Measurements from ENCODE around the gene GPR157. TPM values are rescaled to one million over a fixed set of nuclear protein-coding genes. Genes with fewer than 3 reads are reported as not detected.
A peak's percentile ranks its signal among the peaks of the same experiment; 100 is the strongest.

GPR157 gene
- total RNA-seq, 1 donor from 2014 or later, result 1.6 TPM

DNA sequence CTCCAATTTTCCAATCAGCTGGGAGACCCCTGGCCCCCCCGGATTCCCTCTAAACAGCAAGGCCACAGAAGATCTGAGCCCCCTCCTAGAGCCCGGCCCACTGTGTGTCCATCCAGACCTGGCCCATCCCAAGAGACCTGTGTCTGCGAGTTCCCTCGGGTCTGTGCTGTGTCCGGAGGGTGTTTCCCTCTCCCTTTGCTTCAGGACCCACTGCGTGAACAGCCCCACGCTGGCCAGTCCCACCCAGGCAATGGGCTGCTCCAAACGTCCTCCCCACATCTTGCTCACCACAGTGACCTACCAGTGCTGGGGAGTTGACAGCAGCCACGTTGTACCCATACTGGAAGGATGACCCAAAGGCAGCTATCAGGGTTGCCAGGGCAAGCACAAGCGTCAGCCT, 71.1 kb downstream of the GPR157 start:
- H3F3A ChIP-seq (ENCODE audit: low read depth), result peaks cover 9% of the 10 kb centered on the region
- H2AFZ ChIP-seq (replicated peaks), result no peak overlapping the region
- H3K9me3 ChIP-seq (ENCODE audit: low read depth), result no peaks in the 10 kb centered on the region
- H3K4me2 ChIP-seq, result no peak overlapping the region
- DNase-seq (ENCODE audit: low spot score), result no peak
- H3K9ac ChIP-seq, result no peak overlapping the region
- H3K27me3 ChIP-seq, result no peaks in the 10 kb centered on the region
- H3K36me3 ChIP-seq, result no peaks in the 10 kb centered on the region
- no peaks in the 10 kb centered on the region for H4K20me1 ChIP-seq (ENCODE audit: low read depth)
- Mint-ChIP-seq H3K27me3 (ENCODE audit: insufficient read depth, low read depth) (peaks cover 8% of the 10 kb centered on the region), H3K4me1 (peaks cover 14% of the 10 kb centered on the region), H3K36me3 (no peaks in the 10 kb centered on the region), H3K9me3 (no peaks in the 10 kb centered on the region), H3K27ac (peak overlapping the region; percentile 60), H3K4me3 (no peak overlapping the region)
- no peak overlapping the region for H3K27ac ChIP-seq
- TF ChIP-seq EZH2 (IDR thresholded peaks at IDR 0.05) (no peak), EZH2phosphoT487 (IDR thresholded peaks at IDR 0.05) (no peak)
- TF ChIP-seq, protein P1, sequence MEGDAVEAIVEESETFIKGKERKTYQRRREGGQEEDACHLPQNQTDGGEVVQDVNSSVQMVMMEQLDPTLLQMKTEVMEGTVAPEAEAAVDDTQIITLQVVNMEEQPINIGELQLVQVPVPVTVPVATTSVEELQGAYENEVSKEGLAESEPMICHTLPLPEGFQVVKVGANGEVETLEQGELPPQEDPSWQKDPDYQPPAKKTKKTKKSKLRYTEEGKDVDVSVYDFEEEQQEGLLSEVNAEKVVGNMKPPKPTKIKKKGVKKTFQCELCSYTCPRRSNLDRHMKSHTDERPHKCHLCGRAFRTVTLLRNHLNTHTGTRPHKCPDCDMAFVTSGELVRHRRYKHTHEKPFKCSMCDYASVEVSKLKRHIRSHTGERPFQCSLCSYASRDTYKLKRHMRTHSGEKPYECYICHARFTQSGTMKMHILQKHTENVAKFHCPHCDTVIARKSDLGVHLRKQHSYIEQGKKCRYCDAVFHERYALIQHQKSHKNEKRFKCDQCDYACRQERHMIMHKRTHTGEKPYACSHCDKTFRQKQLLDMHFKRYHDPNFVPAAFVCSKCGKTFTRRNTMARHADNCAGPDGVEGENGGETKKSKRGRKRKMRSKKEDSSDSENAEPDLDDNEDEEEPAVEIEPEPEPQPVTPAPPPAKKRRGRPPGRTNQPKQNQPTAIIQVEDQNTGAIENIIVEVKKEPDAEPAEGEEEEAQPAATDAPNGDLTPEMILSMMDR (IDR thresholded peaks at IDR 0.05), result no peak
- no peak overlapping the region for H3K4me3 ChIP-seq
- no peaks in the 10 kb centered on the region for H3K79me2 ChIP-seq (ENCODE audit: low read depth)
- no peaks in the 10 kb centered on the region for H3K4me1 ChIP-seq

DNA sequence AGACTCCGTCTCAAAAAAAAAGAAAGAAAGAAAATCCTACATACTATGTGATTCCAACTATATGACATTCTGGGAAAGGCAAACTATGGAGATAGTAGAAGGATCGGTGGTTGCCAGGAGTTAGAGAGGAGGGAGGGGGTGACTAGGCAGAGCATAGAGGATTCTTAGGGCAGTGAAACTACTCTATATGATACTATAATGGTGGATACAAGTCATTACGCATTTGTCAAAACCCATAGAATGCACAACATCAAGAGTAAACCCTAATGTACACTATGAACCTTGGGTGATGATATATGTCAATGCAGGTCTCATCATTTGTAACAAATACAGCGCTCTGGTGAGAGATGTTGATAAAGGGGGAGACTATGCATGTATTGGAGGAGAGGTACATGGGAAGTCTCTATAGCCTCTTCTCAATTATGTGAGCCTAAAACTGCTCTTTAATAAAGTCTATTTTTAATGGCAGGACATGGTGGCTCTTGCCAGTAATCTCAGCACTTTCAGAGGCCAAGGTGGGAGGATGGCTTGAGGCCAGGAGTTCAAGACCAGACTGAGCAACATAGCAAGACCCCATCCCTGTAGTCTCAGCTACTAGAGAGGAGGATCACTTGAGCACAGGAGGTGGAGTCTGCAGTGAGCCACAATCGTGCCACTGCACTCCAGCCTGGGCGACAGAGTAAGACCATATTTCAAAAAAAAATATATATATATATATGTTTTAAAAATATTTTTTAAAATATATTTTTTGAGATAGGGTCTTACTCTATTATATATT, 76.4 kb downstream of the GPR157 start:
- peaks cover 15% of the 10 kb centered on the region for H3F3A ChIP-seq (ENCODE audit: low read depth)
- H3K27ac Mint-ChIP-seq, result no peak overlapping the region

DNA sequence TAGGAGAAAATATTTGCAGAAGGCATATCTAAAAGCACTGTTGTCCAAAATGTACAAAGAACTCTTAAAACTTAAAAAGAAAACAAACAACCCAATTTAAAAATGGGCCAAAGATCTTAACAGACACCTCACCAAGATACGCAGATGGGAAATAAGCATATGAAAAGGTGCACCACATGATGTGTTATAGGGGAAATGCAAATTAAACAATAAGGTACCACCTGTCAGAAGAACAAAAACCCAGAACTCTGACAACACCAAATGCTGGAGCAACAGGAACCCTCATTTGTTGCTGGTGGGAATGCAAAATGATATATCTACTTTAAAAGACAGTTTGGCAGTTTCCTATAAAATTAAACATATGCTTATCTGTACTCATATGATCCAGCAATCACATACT, 77.5 kb downstream of the GPR157 start:
- Histone ChIP-seq H3K4me3 (no peak overlapping the region), H3F3A (ENCODE audit: low read depth) (peaks cover 15% of the 10 kb centered on the region), H2AFZ (replicated peaks) (peak overlapping the region; percentile 50), H3K4me2 (peak overlapping the region; percentile 22), H3K4me1 (peaks cover 9% of the 10 kb centered on the region), H3K36me3 (no peaks in the 10 kb centered on the region), H3K9ac (no peak overlapping the region), H3K27ac (no peak overlapping the region), H3K9me3 (ENCODE audit: low read depth) (no peaks in the 10 kb centered on the region), H3K27me3 (no peaks in the 10 kb centered on the region), H3K79me2 (ENCODE audit: low read depth) (no peaks in the 10 kb centered on the region), H4K20me1 (ENCODE audit: low read depth) (no peaks in the 10 kb centered on the region)
- Mint-ChIP-seq H3K36me3 (no peaks in the 10 kb centered on the region), H3K27me3 (ENCODE audit: insufficient read depth, low read depth) (peaks cover 6% of the 10 kb centered on the region), H3K4me3 (no peak overlapping the region), H3K9me3 (no peaks in the 10 kb centered on the region), H3K4me1 (peaks cover 2% of the 10 kb centered on the region), H3K27ac (no peak overlapping the region)
- no peak for DNase-seq (ENCODE audit: low spot score)
- TF ChIP-seq EZH2phosphoT487 (IDR thresholded peaks at IDR 0.05), result no peak
- TF ChIP-seq EZH2 (IDR thresholded peaks at IDR 0.05), result no peak
- TF ChIP-seq, protein P1 (IDR thresholded peaks at IDR 0.05), result no peak

More for the DNA sequence above, 76.4 kb downstream of the GPR157 start:
- Mint-ChIP-seq H3K4me1 (peaks cover 5% of the 10 kb centered on the region), H3K9me3 (no peaks in the 10 kb centered on the region), H3K27me3 (ENCODE audit: insufficient read depth, low read depth) (peaks cover 9% of the 10 kb centered on the region), H3K4me3 (no peak overlapping the region), H3K36me3 (no peaks in the 10 kb centered on the region)
- no peak for DNase-seq (ENCODE audit: low spot score)
- no peaks in the 10 kb centered on the region for H3K36me3 ChIP-seq
- no peaks in the 10 kb centered on the region for H4K20me1 ChIP-seq (ENCODE audit: low read depth)
- no peaks in the 10 kb centered on the region for H3K27me3 ChIP-seq
- H3K9me3 ChIP-seq (ENCODE audit: low read depth), result no peaks in the 10 kb centered on the region
- peaks cover 9% of the 10 kb centered on the region for H3K4me1 ChIP-seq
- H3K27ac ChIP-seq, result no peak overlapping the region
- H3K9ac ChIP-seq, result no peak overlapping the region
- H2AFZ ChIP-seq (replicated peaks), result no peak overlapping the region
- H3K79me2 ChIP-seq (ENCODE audit: low read depth), result no peaks in the 10 kb centered on the region
- TF ChIP-seq EZH2phosphoT487 (IDR thresholded peaks at IDR 0.05) (no peak), EZH2 (IDR thresholded peaks at IDR 0.05) (no peak)
- TF ChIP-seq, protein P1 (IDR thresholded peaks at IDR 0.05), result no peak
- no peak overlapping the region for H3K4me3 ChIP-seq
- H3K4me2 ChIP-seq, result no peak overlapping the region
